Activated gamma-delta T cell treated with Interleukin-2 at 50 U/mL for 16 hours (primary cell): ENCODE data around the gene C1D.
"Not testable (repeated sequence)": the region's sequence is repeated elsewhere in the genome, so short reads cannot be mapped to it uniquely, and the experiment has no call there.

Experiments
- DNase-seq: peaks from one replicate; pipeline ENCODE4 v3.0.0-alpha.2; 2020

Gene C1D, protein sequence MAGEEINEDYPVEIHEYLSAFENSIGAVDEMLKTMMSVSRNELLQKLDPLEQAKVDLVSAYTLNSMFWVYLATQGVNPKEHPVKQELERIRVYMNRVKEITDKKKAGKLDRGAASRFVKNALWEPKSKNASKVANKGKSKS

DNA sequence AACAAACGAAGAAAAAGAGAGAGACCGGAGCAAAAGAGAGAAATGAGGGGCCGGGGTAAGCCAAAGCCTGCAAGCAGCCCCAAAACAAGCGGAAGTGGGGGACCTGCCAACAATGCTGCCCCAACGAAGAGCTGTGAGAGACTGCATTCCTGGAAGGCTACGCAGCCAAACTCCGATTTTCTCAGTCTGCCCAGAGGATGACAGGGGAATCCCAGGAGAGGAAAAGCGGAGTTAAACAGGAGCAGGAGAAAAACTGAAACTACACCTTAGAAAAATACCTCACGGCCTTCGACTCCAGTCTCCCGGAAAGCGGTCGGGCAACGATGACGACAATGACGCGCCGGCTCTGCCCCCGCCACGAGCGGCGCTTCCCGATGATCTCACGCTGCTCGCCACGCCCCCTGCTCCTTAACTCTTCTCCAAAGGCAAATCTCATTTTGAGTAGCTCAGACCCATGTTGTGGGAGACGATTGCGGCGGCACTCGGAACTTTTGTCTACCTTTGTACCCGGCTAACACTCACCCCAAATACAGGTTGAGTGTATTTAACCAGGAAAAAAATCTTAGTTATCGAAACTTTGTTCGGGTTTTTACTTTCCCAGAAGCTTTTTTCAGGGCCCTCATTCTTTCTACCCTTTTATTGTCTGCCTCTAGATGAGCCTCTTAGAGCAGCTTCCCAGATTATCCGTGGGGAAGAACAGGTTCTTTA is at the start of gene C1D:
Gene C1D (minus strand): TSS at position 325 of the 708 bp plus-strand sequence. CDS start 15,694 bp downstream, outside the sequence.
- DNase-seq: peak; percentile 89

DNA sequence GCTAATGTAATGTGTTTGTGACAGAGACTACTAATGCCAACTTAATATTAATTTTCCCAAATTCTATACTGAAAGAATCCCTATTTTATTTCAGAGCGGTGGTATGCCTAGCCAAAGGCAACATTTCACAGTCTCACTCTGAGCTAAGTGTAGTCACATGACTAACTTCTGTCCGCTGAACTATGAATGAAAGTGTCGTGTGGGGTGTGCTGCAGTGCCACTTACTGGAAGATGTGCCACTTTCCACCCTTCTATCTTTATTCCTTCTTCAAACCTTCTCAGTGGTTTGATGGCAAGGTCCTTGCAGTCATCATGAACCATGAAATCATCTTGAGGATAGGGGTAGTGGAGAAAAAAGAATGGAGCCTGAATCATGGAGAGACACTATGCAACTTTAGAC is 47.3 kb upstream of the C1D start:
- no peak for DNase-seq

DNA sequence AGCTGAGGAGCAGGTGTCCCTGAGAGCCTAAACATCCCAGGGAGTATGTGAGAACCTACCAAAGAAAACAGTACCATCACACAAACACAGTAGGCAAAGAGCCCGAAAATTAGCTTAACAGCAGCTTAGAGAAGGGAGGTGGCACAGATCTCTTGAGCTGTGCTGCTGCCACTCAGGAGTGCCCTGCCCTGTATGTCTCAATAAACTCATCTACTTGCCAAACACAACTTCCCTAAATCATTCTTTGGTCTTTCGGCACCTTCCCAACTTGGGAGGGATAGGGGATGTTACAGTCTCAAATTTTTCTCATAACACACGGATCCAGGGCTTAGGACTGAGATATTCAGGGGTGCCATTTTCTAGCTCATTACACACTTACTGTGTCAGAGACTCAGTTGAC is 45.3 kb upstream of the C1D start:
- DNase-seq: no peak

DNA sequence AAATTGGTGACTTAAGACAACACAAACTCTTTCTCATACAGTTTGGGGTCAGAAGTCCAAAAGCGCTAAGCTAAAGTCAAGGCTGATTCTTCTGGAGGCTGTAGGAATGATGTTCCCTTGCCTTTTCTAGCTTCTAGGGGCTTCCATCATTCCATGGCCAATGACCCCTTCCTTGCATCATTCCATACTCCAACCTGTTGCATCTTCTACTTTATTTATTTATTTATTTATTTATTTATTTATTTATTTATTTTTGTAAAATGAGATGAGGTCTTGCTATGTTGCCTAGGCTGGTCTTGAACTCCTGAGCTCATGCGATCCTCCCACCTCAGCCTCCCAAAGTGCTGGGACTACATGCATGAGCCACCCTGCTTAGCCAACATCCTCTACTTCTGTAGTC is 44.7 kb upstream of the C1D start:
- no peak for DNase-seq

DNA sequence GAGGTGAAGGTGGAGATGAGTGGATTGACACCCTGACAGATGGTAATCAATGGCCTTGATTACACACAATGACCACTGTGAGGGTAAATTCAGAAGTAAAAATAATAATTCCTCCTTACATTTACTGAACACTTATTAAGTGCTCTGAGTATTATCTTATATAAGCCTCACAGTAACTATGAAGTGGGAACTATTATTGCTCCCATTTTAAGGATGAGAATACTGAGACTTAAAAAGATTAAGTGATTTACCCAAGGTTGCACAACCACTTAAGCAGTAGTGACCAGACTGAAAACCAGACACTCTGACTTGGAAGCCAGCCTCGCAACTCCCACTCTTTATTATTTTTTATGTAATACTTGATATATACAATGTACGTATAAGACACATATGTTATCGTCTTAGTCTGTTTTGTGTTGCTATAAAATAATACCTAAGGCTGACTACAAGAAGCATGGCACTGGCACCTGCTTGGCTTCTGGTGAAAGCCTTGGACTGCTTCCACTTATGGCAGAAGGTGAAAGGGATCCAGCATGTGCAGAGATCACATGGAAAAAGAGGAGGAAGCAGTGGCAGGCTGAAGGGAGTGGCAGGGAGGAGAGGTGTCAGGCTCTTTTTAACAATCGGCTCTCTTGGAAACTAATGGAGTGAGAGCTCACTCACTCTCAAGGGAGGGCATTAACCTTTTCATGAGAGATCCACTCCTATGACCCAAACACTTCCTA is 41.5 kb upstream of the C1D start:
- no peak for DNase-seq

DNA sequence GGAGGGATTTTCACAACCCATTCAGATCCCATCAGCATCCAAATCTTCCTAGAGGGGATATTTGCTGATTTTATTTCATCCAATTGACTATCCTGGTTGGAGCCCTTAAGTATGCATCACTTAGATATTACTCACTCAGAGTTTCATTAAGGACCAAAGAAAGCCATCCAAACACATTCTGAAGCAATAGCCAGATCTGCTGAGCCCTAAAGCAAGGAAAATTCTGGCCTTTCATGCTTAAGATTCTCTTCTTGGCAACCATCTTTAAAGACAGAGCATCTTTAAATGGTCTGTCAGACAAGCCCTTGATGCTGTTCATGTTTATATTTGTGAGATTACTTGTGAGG is 40.9 kb upstream of the C1D start:
- DNase-seq: no peak

DNA sequence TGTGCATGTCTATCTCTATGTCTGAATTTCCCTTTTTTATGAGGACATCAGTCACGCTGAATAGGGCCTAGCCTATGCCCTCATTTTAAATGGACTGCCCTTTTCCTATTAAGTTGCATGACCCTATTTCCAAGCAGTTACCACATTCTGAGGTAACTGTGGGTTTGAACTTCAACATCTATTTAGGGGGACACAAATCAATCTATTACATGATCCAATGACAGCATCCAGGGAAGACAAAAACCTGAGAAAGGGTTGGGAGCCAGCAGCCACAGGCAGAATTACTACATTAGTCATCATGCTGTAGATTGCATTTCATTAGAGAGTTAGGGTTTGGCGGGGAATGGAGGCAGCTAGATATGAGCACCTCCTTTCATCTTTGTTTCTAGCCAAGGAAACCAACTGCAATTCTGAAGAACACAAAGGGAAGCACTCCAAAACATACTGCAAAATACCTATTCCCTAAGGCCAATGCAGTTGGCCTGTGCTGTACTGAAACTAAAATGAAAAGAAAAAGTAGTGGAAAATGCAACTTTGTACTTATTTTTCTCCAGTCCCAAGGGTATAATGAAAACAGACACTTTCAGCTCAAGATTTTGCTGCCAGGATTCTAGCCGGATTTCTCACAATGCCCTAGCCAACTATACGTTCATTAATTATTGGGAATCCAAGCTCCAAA is 40.4 kb upstream of the C1D start:
- no peak for DNase-seq

DNA sequence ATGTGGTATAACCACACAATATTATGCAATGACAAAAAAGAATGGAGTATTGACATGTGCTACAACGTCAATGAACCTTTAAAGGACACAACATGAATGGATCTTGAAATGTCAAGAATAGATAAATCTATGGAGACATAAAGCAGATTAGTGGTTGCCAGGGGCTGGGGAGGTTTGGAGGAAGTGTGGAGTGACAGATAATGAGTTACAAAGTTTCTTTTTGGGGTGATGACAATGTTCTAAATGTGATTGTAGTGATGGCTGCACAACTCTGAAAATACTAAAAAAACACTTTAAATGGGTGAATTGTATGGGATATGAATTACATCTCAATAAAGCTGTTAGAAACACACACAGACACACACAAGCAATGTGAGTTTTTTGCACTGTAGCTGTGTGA is 37.4 kb upstream of the C1D start:
- no peak for DNase-seq

DNA sequence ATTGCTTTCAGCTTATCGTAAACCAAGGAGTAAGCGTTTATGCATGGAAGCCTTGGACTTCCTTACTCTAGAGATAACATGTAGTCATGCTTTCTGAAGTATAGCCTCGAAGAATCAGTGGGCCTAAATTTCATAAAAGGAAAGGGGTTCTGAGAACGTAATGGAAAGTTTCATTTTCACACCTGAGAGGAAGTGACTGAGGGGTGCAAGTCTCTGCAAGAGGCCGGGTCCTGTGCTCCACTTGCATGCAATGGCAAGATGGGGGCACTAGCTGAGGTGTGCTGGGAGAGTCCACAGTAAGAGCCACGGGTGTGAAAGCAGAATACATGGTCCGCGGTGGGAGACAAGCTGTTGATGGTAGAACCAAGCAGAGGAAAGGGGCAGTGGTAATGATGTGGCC is 36.5 kb upstream of the C1D start:
- DNase-seq: no peak

DNA sequence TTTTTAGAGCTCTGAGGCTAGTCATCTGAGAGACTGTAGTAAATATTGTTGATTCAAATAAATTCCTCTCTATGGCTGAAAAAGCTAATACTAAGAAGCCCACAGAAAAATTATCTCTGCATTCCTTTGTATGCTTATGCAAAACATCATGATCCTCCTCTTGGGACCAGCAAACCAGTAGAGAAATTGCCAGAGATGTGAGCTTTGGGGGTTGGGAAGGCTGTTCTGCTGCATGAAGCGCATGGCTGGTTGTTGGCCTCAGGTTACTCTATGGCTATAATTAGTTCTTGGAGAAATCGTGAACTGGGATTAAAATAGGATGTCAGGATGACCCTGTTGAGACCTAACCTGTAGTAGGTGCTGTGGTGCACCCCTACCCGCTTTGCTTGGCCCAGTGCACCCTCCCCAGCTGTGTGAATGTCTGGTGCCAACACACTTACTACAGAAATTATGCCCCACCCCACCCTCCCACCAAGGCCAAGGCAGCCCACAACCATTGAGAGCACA is 35.5 kb upstream of the C1D start:
- DNase-seq: no peak

DNA sequence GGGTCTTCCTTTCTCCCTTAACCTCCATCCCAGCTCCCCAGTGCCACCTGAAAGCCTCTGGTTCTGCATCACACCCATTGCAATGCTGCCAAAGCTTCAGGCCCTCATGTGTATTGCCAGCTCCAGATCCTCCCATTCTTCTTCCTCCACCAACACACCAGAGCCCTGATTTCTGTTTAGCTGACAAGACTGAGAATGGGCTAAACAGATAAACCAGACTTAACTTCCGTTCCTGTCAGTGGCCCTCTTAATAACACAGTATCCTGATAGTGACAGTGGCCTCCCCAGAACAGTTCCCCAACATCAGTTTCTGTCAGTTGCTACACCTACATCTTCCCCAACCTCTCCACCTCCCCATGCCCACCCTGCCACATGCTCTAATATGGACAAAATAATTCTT is 31.3 kb upstream of the C1D start:
- DNase-seq: no peak

DNA sequence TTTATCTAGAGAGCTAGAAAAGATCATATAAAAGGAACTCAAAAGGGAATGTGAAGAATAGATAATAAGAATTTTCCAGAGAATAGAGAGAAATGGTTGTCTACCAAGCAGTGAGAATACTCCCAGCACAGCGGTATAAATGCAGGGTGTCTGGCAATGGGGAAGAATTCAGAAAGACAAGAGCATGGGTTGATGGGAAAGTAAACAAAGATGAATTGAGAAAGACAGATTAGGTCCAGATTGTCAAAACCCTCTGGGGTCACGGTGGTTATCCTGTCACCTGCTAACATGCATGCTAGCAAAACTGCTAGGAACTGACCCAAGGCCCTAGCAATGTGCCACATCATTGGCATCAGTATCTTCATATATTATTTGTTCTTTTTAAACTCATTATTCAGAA is 30.8 kb upstream of the C1D start:
- DNase-seq: no peak

DNA sequence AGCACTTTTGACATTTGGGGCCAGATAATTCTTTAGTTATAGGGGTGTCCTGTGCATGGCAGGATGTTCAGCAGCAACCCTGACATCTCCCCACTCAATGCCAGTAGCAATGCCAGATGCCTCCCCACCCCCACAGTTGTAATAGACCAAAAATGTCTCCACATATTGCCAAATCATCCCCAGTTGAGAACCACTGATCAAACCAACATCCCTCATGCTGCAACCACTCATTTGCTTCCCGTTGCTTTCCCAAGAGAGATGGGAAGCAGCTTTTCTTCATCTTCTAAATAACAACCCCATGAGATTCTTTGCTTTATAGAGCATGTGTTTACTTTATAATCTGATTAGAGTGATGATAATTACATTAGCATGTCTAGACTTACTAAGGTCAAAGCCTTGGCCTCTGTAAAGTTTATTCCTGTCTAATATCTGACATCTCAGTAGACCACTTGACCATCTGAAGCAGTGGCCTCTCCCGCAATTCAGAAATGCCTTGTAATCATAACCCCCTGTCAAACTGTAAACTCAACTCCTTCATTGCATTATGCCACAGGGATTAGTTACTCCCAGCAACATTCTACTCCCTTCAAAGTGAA is 28.7 kb upstream of the C1D start:
- no peak for DNase-seq

DNA sequence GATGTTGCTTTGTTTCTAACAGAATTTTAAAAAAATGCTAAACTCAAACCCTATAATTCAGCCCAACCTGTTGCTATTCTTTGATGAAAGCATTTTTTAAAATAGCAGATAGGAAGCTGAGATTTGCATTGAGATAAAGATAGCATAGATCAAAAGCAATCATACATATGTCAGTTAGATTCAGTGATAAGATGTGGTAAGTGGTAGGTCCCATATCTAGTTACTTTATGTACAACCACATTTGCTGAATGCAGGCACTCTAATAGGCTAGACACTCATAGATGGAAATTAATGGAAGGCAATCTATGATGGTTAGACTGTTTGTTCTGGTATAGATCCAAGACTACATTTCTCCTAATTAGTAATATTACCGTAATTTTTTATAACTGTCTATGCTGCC is 27.2 kb upstream of the C1D start:
- DNase-seq: no peak

DNA sequence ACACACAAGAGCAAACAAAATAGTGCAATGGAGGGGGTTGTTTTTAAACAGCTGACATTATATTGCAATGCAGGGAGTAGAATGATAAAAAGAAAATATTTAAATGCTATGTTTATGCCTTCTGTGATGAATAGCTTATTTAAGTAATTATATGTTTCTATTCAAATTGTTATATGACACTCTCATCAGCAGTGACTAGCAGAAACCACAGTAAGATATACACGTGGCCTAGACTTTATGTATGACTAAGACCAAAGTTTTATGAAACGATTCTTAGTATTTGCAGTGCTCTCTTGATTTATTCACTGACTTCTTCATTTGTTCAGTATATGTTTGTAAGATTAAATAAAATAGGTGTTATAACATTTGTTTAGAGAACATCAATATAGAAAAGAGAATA is 26.1 kb upstream of the C1D start:
- no peak for DNase-seq

DNA sequence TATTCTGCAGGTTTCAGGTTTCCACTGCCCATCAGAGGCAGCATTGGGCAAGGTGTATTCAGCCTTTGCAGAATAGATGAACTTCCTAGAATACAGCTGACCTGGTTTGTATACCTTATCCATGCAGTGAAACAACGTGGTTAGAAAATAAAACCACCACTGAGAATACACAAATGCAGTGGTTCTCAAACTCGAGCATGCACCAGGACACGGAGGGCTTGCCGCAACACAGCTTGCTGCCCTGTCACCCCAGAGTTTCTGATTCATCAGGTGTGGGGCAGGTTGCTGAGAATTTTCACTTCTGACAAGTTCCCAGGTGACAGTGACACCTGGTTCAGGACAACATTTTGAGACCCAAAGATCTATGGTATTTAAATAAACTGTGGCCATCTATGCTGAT is 23.4 kb upstream of the C1D start:
- DNase-seq: no peak

DNA sequence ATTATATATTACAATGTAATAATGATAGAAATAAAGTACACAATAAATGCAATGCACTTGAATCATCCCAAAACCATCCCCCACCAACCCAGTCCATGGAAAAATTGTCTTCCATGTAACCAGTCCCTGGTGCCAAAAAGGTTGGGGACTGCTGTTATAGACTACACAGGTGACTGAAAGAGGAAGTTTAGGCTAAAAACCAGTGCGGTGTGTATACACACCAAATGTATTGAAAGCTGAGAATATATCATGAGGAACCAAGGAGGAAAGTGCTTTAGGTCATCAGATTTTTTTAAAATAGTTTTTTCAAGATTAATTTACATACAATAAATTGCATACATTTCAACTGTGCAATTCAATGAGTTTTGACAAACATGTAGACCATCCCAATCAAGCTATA is 20.5 kb upstream of the C1D start:
- DNase-seq: no peak

DNA sequence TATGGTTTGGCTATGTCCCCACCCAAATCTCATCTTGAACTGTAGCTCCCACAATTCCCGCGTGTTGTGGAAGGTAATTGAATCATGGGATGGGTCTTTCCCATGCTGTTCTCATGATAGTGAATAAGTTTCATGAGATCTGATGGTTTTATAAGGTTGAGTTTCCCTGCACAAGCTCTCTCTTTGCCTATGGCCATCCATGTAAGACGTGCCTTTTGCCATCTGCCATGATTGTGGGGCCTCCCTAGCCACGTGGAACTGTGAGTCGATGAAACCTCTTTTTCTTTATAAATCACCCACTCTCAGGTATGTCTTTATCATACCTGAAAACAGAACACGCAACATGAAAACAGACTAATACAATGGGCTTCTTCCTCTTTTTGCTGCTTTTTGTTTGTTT is 11.2 kb upstream of the C1D start:
- DNase-seq: no peak

DNA sequence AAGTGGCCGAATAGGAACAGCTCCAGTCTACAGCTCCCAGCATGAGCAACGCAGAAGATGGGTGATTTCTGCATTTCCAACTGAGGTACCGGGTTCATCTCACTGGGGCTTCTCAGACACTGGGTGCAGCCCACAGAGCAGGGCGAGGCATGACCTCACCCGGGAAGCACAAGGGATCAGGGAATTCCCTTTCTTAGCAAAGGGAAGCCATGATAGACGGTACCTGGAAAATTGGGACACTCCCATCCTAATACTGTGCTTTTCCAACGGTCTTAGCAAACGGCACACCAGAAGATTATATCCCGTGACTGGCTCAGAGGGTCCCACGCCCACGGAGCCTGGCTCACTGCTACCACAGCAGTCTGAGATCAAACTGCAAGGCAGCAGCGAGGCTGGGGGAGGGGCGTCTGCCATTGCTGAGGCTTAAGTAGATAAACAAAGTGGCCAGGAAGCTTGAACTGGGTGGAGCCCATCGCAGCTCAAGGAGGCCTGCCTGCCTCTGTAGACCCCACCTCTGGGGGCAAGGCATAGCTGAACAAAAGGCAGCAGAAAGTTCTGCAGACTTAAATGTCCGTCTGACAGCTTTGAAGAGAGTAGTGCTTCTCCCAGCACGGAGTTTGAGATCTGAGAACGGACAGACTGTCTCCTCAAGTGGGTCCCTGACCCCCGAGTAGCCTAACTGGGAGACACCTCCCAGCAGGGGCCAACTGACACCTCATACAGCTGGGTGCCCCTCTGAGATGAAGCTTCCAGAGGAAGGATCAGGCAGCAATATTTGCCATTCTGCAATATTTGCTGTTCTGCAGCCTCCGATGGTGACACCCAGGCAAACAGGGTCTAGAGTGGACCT is 1.2 kb upstream of the C1D start:
- DNase-seq: not testable (repeated sequence)

DNA sequence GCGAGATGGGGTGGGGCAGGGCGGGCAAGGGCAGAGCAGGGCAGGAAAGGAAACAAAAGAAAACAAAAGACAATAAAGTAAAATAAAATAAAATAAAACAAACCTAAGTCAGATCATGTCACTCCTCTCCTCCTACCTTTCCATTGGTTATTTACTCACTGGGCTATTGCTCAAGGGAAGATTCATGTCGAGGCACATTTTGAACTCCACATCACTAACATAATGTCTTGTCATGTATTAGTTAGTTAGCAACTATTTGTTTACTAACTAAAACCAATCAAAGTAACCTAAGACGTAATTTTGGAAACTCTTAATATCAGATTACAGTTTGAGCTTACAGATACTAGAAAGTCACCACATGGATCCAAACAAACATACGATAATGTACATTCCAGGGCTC is 2.2 kb downstream of the C1D start:
- DNase-seq: no peak

DNA sequence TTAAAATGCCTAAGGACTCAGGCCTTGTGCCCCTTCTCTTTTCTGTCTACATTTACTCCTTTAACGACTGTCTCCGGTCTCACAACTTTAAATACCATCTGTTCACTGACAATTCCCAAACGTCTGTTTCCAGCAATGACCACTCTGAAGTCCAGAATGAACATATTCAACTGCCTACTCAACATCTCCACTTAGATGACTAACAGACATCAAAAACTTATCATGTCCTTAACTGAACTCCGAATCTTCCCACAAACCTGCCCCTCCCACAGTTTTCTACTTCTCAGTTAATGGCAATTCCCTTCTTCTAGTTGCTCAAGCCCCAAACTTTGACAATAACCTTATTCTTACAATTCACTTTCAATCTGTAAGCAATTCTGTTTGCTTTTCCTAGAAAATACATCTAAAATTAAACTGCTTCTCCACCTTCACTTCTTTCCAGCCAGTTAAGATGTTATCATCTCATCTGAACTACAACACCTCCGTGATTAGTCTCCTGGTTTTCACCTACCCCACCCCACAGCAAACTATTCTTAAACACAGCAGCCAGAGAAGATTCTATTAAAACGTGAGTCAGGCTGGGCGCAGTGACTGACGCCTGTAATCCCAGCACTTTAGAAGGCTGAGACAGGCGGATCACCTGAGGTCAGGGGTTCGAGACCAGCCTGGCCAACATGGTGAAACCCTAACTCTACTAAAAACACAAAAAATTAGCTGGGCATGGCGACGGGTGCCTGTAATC is 2.8 kb downstream of the C1D start:
- no peak for DNase-seq
